Mucosa of descending colon (tissue), 3 donors: ENCODE measurements around the gene LRFN5. TPM values are rescaled to one million over a fixed set of nuclear protein-coding genes. Genes with fewer than 3 reads are reported as not detected.

Experiments used
- ATAC-seq: fragments of 200-7000 bp; cut with Tn5 transposase; one replicate; pipeline ENCODE4 v1.9.1; 2020; ENCODE audit warnings: mild to moderate bottlenecking, moderate library complexity
- DNase-seq, 3 donors: peaks; one replicate each; pipeline ENCODE4 v3.0.0-alpha.2; 2020
- H3K36me3 ChIP-seq: fragments of 200-600 bp; one replicate; pipeline ENCODE4 v1.8.0; 2021; ENCODE audit warnings: low read depth, mild to moderate bottlenecking
- H3K4me1 ChIP-seq: fragments of 200-600 bp; one replicate; pipeline ENCODE4 v1.8.0; 2021; ENCODE audit warnings: low read depth, mild to moderate bottlenecking
- H3K4me3 ChIP-seq: fragments of 200-600 bp; one replicate; pipeline ENCODE4 v1.8.0; 2021; ENCODE audit warnings: mild to moderate bottlenecking
- H3K9me3 ChIP-seq: fragments of 200-600 bp; one replicate; pipeline ENCODE4 v1.8.0; 2021; ENCODE audit warnings: mild to moderate bottlenecking
- intact Hi-C, 2 donors: fragments of 100-400 bp; cut with DNase I in 1 of 2; cut with micrococcal nuclease in 1 of 2; formaldehyde crosslinking; loops; one replicate each; pipeline versions ENCODE4 v1.11.0 to v1.11.1; 2022; cut with DNase I, micrococcal nuclease
- total RNA-seq, 3 donors: library from RNA; stranded (reverse); fragmentation: NEBNext Ultra II Directional in 2 of 3; extraction: Animal tissue kit (Norgen Biotek cat#: 25700) in 2 of 3; gene quantifications; one replicate each; pipeline versions ENCODE4 v1.2.1 to v1.2.4, GENCODE V29; 2021 to 2023
- TF ChIP-seq, protein P1 (sequence below): fragments of 200-600 bp; IDR thresholded peaks from one replicate; pipeline ENCODE4 v1.8.0; 2022; ENCODE audit warnings: antibody characterized with exemption, mild to moderate bottlenecking
- donor health status: DM: no; HTN: no; CAD: no; lungs with moderate emphysema.
- donor health status: DM: no; HTN: no; CAD: no.
- donor health status: DM: no; HTN: yes; CAD: no.

Gene LRFN5
- total RNA-seq, 3 donors from 2014 or later = 0.49 to 4.1 (median 0.55) TPM

DNA sequence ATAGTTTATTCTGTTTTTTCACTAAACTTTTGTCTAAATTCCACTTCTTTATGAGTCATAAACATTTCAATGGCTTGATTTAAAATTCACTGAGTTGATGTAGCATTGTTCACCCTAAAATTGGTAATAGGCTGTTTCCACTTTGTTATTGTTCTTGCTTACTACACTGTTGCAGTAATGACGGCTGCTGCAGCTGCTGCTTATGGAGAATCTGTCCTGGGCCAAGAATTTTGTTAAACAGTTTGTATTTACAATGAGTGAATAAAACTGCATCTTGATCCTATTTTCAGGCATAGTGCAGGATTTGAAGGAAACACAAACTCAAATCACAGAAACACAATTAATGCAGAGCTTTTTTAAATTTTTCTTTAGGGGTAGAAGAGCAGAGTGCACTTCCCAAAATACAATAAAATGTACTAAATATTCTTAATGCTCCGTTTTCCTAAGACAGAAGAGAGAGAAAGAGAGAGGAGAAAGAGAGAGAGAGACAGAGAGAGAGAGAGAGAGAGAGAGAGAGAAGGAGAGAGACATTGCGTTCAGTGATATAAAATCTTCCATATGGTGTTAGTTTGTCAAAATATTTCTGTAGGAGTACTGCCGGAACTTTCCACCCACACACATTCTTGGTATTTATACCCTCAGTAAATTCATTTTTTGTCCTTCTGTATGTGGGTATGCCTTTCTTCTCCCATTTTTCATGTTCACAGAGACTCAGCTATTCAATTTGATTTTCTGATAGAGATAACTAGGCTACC, 266.4 kb downstream of the LRFN5 start:
- Histone ChIP-seq H3K4me3 (no peak overlapping the region), H3K9me3 (peaks cover 25% of the 10 kb centered on the region), H3K36me3 (no peaks in the 10 kb centered on the region), H3K4me1 (no peaks in the 10 kb centered on the region)
- intact Hi-C loops = no loop called here
- DNase-seq = no peak
- TF ChIP-seq, protein P1, sequence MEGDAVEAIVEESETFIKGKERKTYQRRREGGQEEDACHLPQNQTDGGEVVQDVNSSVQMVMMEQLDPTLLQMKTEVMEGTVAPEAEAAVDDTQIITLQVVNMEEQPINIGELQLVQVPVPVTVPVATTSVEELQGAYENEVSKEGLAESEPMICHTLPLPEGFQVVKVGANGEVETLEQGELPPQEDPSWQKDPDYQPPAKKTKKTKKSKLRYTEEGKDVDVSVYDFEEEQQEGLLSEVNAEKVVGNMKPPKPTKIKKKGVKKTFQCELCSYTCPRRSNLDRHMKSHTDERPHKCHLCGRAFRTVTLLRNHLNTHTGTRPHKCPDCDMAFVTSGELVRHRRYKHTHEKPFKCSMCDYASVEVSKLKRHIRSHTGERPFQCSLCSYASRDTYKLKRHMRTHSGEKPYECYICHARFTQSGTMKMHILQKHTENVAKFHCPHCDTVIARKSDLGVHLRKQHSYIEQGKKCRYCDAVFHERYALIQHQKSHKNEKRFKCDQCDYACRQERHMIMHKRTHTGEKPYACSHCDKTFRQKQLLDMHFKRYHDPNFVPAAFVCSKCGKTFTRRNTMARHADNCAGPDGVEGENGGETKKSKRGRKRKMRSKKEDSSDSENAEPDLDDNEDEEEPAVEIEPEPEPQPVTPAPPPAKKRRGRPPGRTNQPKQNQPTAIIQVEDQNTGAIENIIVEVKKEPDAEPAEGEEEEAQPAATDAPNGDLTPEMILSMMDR = no peak
- ATAC-seq = no peak

DNA sequence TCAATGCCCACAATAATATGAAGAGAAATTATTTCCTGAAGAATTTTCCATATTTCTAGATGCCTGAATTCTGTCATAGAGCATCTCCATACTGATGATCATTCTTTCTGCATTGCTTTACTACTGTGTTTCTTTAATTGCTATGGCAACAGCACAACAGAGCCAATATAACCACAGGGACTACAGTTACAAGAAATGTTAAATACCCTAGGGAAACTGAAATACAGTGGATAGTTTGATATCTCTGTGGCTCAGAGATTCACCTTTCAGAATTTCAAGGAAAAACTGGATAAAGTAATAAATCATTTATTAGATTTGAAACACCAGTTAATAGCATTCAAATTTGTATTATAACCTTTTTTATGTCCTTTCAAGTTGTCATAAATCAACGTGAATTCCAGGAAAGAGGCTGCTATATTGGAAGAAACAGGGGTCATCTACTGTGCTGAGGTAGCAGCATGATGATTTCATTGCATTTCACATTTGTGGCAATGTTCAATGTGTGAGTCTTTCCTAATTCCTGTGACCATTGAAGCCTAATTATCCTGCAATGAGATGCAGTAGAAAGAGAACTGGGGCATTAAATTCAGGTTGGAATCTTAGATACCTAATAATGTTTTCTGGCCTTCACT, 267.1 kb downstream of the LRFN5 start:
- Histone ChIP-seq H3K4me1 (no peaks in the 10 kb centered on the region), H3K36me3 (no peaks in the 10 kb centered on the region), H3K9me3 (peaks cover 27% of the 10 kb centered on the region), H3K4me3 (no peak overlapping the region)
- intact Hi-C loops = no loop called here
- no peak for ATAC-seq
- TF ChIP-seq, protein P1 = no peak
- no peak for DNase-seq

DNA sequence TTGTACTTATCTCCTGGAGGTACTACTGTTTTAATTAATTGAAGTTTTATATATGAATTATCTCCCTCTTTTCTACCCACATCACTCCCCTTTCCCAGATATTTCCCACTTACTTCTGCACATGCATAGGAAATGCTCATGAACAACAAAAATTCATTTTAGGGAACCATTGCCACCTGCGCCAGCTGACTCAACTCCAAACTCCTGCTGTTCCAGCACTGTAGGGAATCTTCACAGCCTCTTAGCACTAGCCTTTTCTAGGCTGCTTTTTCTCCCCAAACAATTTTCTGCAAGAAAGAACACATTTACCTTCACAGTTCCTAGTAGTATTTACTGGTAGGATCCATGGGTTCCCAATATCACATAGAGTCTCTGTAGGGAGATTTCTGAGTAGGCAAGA, 268.4 kb downstream of the LRFN5 start:
- intact Hi-C loops = no loop called here
- Histone ChIP-seq H3K9me3 (peaks cover 24% of the 10 kb centered on the region), H3K36me3 (no peaks in the 10 kb centered on the region), H3K4me1 (no peaks in the 10 kb centered on the region), H3K4me3 (no peak overlapping the region)
- TF ChIP-seq, protein P1 = no peak
- DNase-seq = no peak
- no peak for ATAC-seq

DNA sequence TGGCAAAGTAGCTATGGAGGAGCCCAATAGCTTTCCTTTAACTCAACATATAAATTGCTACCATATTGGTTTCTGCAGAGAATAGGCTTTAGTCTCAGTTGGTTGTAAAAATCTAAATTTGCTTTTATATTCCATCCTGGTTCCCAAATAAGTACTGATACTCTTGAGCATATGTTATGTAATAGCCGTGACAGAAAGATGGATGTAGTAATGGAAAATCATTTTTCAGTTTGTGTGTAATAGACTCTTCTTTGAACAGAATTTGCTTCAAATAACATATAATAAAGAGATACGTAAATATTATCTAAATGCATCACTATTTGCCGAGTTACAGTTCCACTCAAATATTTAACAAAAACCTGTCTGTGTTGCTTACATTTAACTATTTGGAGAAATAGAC, 271.6 kb downstream of the LRFN5 start:
- TF ChIP-seq, protein P1 = no peak
- H3K36me3 ChIP-seq = no peaks in the 10 kb centered on the region

DNA sequence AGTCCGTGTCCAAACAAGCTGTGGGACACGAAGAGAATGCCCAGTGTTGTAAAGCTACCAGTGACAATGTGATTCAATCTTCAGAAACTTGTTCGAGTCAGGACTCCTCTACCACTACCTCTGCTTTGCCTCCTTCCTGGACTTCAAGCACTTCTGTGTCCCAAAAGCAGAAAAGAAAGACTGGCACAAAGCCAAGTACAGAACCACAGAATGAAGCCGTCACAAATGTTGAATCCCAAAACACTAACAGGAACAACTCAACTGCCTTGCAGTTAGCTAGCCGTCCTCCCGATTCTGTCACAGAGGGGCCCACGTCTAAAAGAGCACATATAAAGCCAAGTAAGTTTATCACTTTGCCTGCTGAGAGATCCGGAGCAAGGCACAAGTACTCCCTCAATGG, 284.9 kb downstream of the LRFN5 start:
- DNase-seq = no peak
- H3K9me3 ChIP-seq = peaks cover 15% of the 10 kb centered on the region
- TF ChIP-seq, protein P1 = no peak
- H3K4me1 ChIP-seq = no peaks in the 10 kb centered on the region
- no peak overlapping the region for H3K4me3 ChIP-seq
- intact Hi-C loops = no loop called here
- no peaks in the 10 kb centered on the region for H3K36me3 ChIP-seq
- no peak for ATAC-seq

More for the DNA sequence above, 271.6 kb downstream of the LRFN5 start:
- H3K9me3 ChIP-seq = peaks cover 19% of the 10 kb centered on the region
- no peak overlapping the region for H3K4me3 ChIP-seq
- DNase-seq = no peak
- no peaks in the 10 kb centered on the region for H3K4me1 ChIP-seq
- intact Hi-C loops = no loop called here
- ATAC-seq = no peak
